HepG2 (cell line): ENCODE results near the gene HLA-DPA1. TPM values are rescaled to one million over a fixed set of nuclear protein-coding genes. Genes with fewer than 3 reads are reported as not detected.

Source experiments
- ATAC-seq: fragments of 200-7000 bp; cut with Tn5 transposase; 3 replicates; pipeline ENCODE4 v1.9.1; 2020; ENCODE audit warnings: mild to moderate bottlenecking, moderate library complexity
- BruUV-seq: library from RNA; stranded (reverse); fragments of 400-500 nt; replicated peaks from 2 replicates; lab custom pipeline; 2021; lab: Mats Ljungman, UMichigan
- CTCF ChIA-PET: fragments of 300-600 bp; formaldehyde crosslinking; extraction: SDS; loops from one replicate; lab custom pipeline; 2021; ENCODE audit warnings: low total read pairs, inconsistent platforms, low intra/inter-chr PET ratio; lab: Yijun Ruan, JAX
- POLR2A ChIA-PET: fragments of 350-600 bp; sonication (Branson Sonifier 250); formaldehyde crosslinking; loops from one replicate; lab custom pipeline; 2020; ENCODE audit warnings: antibody characterized with exemption, inconsistent platforms; lab: Yijun Ruan, JAX
- DNase-seq: peaks from one replicate; pipeline ENCODE4 v3.0.0-alpha.2; 2015; ENCODE audit warnings: low spot score
- FAIRE-seq: peaks from 3 replicates; lab custom pipeline; 2011; peaks lifted over from hg19 to GRCh38; lab: Jason Lieb, UNC
- H2AFZ ChIP-seq: one replicate; pipeline ENCODE4 v1.6.1; 2011; ENCODE audit warnings: low read length, inconsistent platforms
- H3K27ac ChIP-seq: fragments of 300-600 bp; 3 replicates; pipeline ENCODE4 v1.8.0; 2011; ENCODE audit warnings: mixed run types, mild to moderate bottlenecking, mixed read lengths, low read length, inconsistent platforms; ENCODE audit not compliant: insufficient read depth; ENCODE audit errors: extremely low read length
- H3K27me3 ChIP-seq, 2 experiments: fragments of 200-600 bp in 1 of 2; 2 replicates in 1 of 2; 3 replicates in 1 of 2; pipeline versions ENCODE4 v1.6.0 to v1.8.0; 2011; ENCODE audit warnings: low read length in 2 of 2, mild to moderate bottlenecking in 2 of 2, moderate library complexity in 2 of 2, inconsistent platforms in 1 of 2; ENCODE audit not compliant: insufficient read depth in 2 of 2, control insufficient read depth in 1 of 2
- H3K36me3 ChIP-seq, 2 experiments: fragments of 200-600 bp in 1 of 2; replicated peaks in 1 of 2; 2 replicates in 1 of 2; 3 replicates in 1 of 2; pipeline versions ENCODE4 v1.5.1 to v1.8.0; 2011; ENCODE audit warnings: low read length in 2 of 2, inconsistent platforms in 1 of 2; ENCODE audit not compliant: insufficient read depth in 2 of 2, control insufficient read depth in 1 of 2
- H3K4me1 ChIP-seq: 2 replicates; pipeline ENCODE4 v1.5.1; 2012; ENCODE audit warnings: low read length, inconsistent platforms; ENCODE audit not compliant: insufficient read depth
- H3K4me2 ChIP-seq: 2 replicates; pipeline ENCODE4 v1.6.0; 2011; ENCODE audit warnings: low read depth, low read length, inconsistent platforms
- H3K4me3 ChIP-seq, 3 experiments: fragments of 200-600 bp in 1 of 3; sonication (generic), shearing (Covaris generic) in 1 of 3; replicated peaks in 1 of 3; 2 replicates each; pipeline ENCODE4 v1.5.1; 2011 to 2016; ENCODE audit warnings: low read length in 3 of 3, inconsistent platforms in 2 of 3, low read depth in 2 of 3, mild to moderate bottlenecking in 2 of 3, control low read depth in 1 of 3, mixed read lengths in 1 of 3; ENCODE audit not compliant: insufficient read depth in 1 of 3
- H3K79me2 ChIP-seq: one replicate; pipeline ENCODE4 v1.6.1; 2011; ENCODE audit warnings: low read length, inconsistent platforms; ENCODE audit not compliant: insufficient read depth
- H3K9ac ChIP-seq: 2 replicates; pipeline ENCODE4 v1.6.0; 2011; ENCODE audit warnings: mild to moderate bottlenecking, low read depth, low read length, inconsistent platforms; ENCODE audit not compliant: insufficient read depth
- H3K9me3 ChIP-seq: 2 replicates; pipeline ENCODE4 v1.5.1; 2012; ENCODE audit warnings: mild to moderate bottlenecking, low read length
- H4K20me1 ChIP-seq: 2 replicates; pipeline ENCODE4 v1.6.0; 2011; ENCODE audit warnings: inconsistent platforms, mild to moderate bottlenecking, low read length, moderate library complexity; ENCODE audit not compliant: insufficient read depth
- HNF4G ChIP-seq, 2 experiments: sonication (generic) in 1 of 2; formaldehyde crosslinking in 1 of 2; IDR thresholded peaks; 2 replicates each; pipeline versions ENCODE4 v1.4.0 to v1.6.1; 2011 to 2020; ENCODE audit warnings: borderline replicate concordance in 2 of 2, low read depth in 2 of 2, mild to moderate bottlenecking in 2 of 2, low read length in 1 of 2, missing genetic modification reagents in 1 of 2, moderate library complexity in 1 of 2
- ISL2 ChIP-seq: sonication (generic); formaldehyde crosslinking; IDR thresholded peaks from 2 replicates; pipeline ENCODE4 v1.5.0; 2020; ENCODE audit warnings: missing genetic modification reagents
- KDM2A ChIP-seq: sonication (generic); formaldehyde crosslinking; IDR thresholded peaks from 2 replicates; pipeline ENCODE4 v1.4.0; 2020; ENCODE audit warnings: low read depth, missing genetic modification reagents, borderline replicate concordance
- MXD4 ChIP-seq: IDR thresholded peaks from 2 replicates; pipeline ENCODE4 v1.6.1; 2016; ENCODE audit warnings: mild to moderate bottlenecking, missing biosample characterization, missing genetic modification reagents
- NRL ChIP-seq: sonication (generic); formaldehyde crosslinking; IDR thresholded peaks from 2 replicates; pipeline ENCODE4 v1.5.0; 2020; ENCODE audit warnings: missing genetic modification reagents, mild to moderate bottlenecking, moderate library complexity, borderline replicate concordance
- RFX3 ChIP-seq: IDR thresholded peaks from 2 replicates; pipeline ENCODE4 v1.6.1; 2016; ENCODE audit warnings: missing biosample characterization, missing genetic modification reagents
- RXRB ChIP-seq: IDR thresholded peaks from 2 replicates; pipeline ENCODE4 v1.6.1; 2016; ENCODE audit warnings: borderline replicate concordance, missing genetic modification reagents, missing compliant biosample characterization
- ZFP36L2 ChIP-seq: sonication (generic); formaldehyde crosslinking; IDR thresholded peaks from 2 replicates; pipeline ENCODE4 v1.4.0; 2020; ENCODE audit warnings: missing genetic modification reagents
- ZFX ChIP-seq: sonication (generic); formaldehyde crosslinking; IDR thresholded peaks from 2 replicates; pipeline ENCODE4 v1.4.0; 2020; ENCODE audit warnings: mild to moderate bottlenecking, low read depth, missing genetic modification reagents, moderate library complexity
- ZNF335 ChIP-seq: sonication (generic); formaldehyde crosslinking; IDR thresholded peaks from 2 replicates; pipeline ENCODE4 v1.4.0; 2020; ENCODE audit warnings: missing genetic modification reagents
- ZNF761 ChIP-seq: sonication (generic); formaldehyde crosslinking; conservative IDR thresholded peaks from 2 replicates; pipeline ENCODE4 v1.4.0; 2020; ENCODE audit warnings: mild to moderate bottlenecking, missing genetic modification reagents
- ZNF788 ChIP-seq: sonication (generic); formaldehyde crosslinking; IDR thresholded peaks from 2 replicates; pipeline ENCODE4 v1.5.0; 2020; ENCODE audit warnings: mild to moderate bottlenecking, missing genetic modification reagents, borderline replicate concordance
- ZNF891 ChIP-seq: sonication (generic); formaldehyde crosslinking; IDR thresholded peaks from 2 replicates; pipeline ENCODE4 v1.5.0; 2020; ENCODE audit warnings: mild to moderate bottlenecking, missing genetic modification reagents
- WGBS: methylation state at CpG from one replicate; pipeline ENCODE4 v1.1.6; 2017; ENCODE audit warnings: low lambda C conversion rate; 5-methylcytosine and 5-hydroxymethylcytosine counted together
- in situ Hi-C: cut with HindIII; loops from 2 replicates; pipeline ENCODE4 v1.10.0; 2017; ENCODE audit warnings: low pct_unique_long_range_greater_than_20kb; ENCODE audit not compliant: extremely low pct_ligation_motif_present
- intact Hi-C: fragments of 100-400 bp; cut with micrococcal nuclease; formaldehyde crosslinking; loops from one replicate; pipeline ENCODE4 v1.10.0; 2022; ENCODE audit not compliant: unreplicated experiment
- polyA plus RNA-seq, 8 experiments: library from polyadenylated mRNA; depleted of rRNA in 3 of 8; stranded (reverse) in 7 of 8; unstranded in 1 of 8; fragments of >200 nt; fragmentation: Illumina TruSeq in 4 of 8; extraction: Trizol in 4 of 8; gene quantifications; 2 replicates each; pipeline versions ENCODE4 v1.2.1 to v1.2.3, GENCODE V29; 2011 to 2016; ENCODE audit warnings: low read depth in 4 of 8, missing spikeins in 1 of 8, mixed read lengths in 1 of 8; ENCODE audit not compliant: insufficient read depth in 1 of 8
- total RNA-seq, 5 experiments: library from RNA; depleted of rRNA; stranded (reverse); fragments of >200 nt; fragmentation: Illumina TruSeq; extraction: Trizol; gene quantifications; 2 replicates each; pipeline ENCODE4 v1.2.3, GENCODE V29; 2016; ENCODE audit warnings: low read depth in 1 of 5

HLA-DPA1 gene
- total and polyA plus RNA-seq, 2 of the 13 experiments (the other 11 are each of a cell fraction or from before 2014, with no cell fraction given): not detected

DNA sequence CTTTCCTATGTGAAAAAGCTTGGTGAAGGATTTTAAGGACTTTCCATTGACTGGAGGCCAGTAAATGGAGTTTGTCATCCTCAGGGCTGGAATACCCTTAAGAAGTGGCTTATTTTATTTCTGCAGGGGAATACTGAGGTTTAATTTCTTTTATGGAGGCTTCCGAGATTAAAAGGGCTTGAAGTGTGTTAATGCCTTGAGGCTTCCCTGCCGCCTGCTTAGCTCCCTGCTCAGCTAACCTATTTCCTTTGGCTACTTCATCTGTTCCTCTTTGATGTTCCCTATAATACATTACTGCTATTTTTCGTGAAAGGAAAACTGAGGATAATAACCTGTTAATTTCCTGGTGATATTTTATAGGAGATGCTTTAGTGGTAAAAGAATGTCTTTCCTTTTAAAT, 46.6 kb upstream of the HLA-DPA1 start:
- Histone ChIP-seq H3K27ac (no peak overlapping the region), H4K20me1 (no peaks in the 10 kb centered on the region), H3K27me3 (peaks cover 2 to 24% of the 10 kb centered on the region in 2 experiments; a peak in 4 of 5 replicates), H3K4me1 (peaks cover 38% of the 10 kb centered on the region), H3K9ac (no peak overlapping the region), H3K9me3 (peaks cover 12% of the 10 kb centered on the region), H2AFZ (no peak overlapping the region), H3K4me2 (no peak overlapping the region), H3K79me2 (no peaks in the 10 kb centered on the region), H3K4me3 (no peak overlapping the region), H3K36me3 (no peaks in the 10 kb centered on the region)
- no peak for TF ChIP-seq KDM2A
- no peak for TF ChIP-seq ZFX (CRISPR knock-in tag)
- no peak for TF ChIP-seq HNF4G (IDR thresholded peaks at IDR 0.05; ENCODE audit: borderline replicate concordance, low read depth, low read length)
- TF ChIP-seq HNF4G (CRISPR knock-in tag; IDR thresholded peaks at IDR 0.05; ENCODE audit: borderline replicate concordance, low read depth): no peak
- no peak for TF ChIP-seq NRL (CRISPR knock-in tag)
- no peak for TF ChIP-seq ZNF788 (CRISPR knock-in tag)
- no peak for TF ChIP-seq ISL2 (CRISPR knock-in tag)
- TF ChIP-seq ZNF335 (CRISPR knock-in tag): no peak
- TF ChIP-seq MXD4: no peak
- TF ChIP-seq ZNF891 (CRISPR knock-in tag): no peak
- TF ChIP-seq ZNF761 (CRISPR knock-in tag): no peak
- no peak for TF ChIP-seq RXRB (CRISPR knock-in tag)
- TF ChIP-seq RFX3 (CRISPR knock-in tag): no peak
- no peak for TF ChIP-seq ZFP36L2 (CRISPR knock-in tag)
- CTCF ChIA-PET: interaction anchor here (2.4 to 2.8 kb wide), 2 partner anchors 28 to 128 kb away, joined by 19 read pairs; no protein-coding TSS in a partner anchor
- DNase-seq (no peak), ATAC-seq (no peak), FAIRE-seq (no peak)
- POLR2A ChIA-PET: interaction anchor here (3.1 kb wide), 1 partner anchor 129 kb away, joined by 11 read pairs; no protein-coding TSS in a partner anchor
- in situ Hi-C loops (no loop called here), intact Hi-C loops (no loop called here)
- 48% methylated on average over 3 of the region's 3 CpGs for WGBS
- BruUV-seq: no TSS peak
